Measurements from ENCODE around the gene PTGFRN. TPM values are rescaled to one million over a fixed set of nuclear protein-coding genes. Genes with fewer than 3 reads are reported as not detected.
"Not testable (repeated sequence)": the region's sequence is repeated elsewhere in the genome, so short reads cannot be mapped to it uniquely, and the experiment has no call there.

The PTGFRN gene
- total RNA-seq, 1 donor from 2014 or later, result 75.8 TPM

DNA sequence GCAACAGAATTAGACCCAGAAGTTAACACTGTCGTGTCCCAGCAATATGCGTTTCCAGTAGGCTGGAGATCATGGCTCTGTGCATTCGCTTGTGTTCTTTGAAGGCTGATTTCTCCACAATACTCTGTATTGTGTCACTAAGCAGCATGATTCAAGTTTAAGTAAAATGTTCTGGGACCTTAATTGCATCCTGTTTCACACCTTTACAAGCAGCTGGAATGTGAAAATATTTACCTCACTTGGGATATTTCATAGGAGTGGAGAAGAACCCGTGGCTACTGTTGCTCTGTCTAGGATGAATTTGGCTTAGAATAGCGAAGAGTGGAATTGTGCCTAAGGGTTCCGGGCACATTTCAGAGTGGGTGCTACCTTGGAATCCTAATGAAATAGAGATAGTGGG lies 6.3 kb downstream of the PTGFRN start:
- no peak for DNase-seq (ENCODE audit: low spot score)

DNA sequence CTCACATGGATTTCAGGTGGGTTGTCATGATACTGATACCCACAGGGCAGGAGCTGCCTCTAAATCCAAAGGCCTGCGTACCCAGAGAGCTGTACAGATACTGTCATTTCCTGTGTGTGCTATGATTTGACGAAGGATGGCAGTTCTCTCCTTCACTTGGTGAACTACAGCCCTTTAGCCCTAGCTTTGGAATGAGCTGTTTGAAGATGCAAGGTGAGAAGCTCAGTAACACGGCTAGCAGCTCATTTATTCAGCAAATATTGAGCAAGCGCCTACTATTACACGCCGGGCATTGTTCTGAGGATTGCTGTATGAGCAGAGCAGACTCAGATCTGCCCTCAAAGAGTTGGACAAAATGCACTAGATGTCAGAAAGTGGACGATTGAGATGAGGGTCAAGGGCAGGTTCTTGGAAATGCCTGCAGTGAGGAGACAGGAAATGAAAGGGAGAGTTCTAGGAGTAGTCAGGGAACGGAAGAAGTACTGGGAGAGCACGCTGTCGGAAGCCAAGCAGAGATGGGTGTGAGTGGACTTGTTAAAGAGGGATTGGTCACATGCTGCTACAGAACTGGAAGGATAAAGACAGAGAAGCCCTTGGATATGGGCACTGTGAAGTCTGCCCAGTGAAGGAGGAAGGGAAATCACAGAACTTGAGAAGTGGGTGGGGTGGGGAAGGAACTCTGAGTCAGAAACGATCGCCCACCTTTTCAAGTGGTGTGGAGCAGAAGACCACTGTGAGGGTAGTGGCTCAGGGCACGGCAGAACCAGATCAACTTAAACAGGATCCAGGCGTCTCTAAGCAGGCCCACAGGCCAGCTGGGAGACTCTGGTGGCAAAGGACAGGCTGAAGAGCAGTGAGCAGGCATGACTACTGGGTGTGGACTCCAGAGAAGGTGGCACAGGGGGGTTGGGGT lies 7.1 kb downstream of the PTGFRN start:
- no peak for DNase-seq (ENCODE audit: low spot score)

DNA sequence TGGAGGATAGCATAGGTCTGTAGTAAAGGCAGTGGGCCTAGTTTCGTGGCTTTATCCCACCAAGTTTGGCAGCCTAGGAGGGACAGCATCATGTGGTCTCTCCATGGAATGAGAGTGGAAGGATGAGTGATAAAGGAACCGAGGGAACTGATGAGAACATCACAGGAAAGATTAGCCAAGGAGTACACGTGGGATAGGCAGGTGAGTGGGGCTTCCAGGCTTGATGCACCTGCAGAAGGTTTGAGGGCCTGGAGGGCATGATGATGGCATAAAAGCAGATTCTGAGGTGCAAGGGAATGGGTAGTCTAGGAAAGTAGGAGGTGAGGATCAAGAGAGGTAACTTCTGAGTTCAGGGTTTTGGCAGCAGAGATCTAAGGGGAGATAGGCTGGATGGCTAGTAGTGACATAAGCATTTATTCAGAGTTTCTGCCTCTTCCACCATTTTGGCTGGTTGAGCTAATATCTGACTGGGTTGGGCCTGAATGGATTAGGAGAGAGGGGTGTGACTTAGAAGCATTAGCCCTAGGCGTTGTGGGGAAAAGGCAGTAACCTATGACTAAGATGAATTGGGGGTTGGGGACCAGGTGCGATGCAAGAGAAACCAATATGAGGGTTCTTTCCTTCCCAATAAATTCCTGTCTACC lies 9.1 kb downstream of the PTGFRN start:
- no peak for DNase-seq (ENCODE audit: low spot score)

DNA sequence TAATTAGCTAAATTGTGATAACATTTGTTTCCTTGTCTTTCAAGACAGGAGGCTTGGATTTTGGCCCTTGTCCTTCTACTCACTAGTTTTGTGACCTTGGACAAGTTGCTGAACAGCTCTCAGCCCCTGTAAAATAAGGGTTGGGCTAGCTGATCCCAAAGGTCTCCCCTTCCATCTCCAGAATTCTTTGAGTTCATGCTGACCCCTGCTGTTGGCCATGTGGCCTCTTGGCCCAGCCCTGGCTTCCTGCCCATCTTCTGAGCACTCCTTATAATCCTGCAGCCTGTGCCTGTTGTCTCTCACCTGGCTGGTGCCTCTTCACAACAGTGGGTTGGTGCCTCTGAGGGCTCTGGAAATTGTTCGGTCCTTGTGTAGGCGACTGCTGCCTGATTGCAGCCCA lies 10.1 kb downstream of the PTGFRN start:
- no peak for DNase-seq (ENCODE audit: low spot score)

DNA sequence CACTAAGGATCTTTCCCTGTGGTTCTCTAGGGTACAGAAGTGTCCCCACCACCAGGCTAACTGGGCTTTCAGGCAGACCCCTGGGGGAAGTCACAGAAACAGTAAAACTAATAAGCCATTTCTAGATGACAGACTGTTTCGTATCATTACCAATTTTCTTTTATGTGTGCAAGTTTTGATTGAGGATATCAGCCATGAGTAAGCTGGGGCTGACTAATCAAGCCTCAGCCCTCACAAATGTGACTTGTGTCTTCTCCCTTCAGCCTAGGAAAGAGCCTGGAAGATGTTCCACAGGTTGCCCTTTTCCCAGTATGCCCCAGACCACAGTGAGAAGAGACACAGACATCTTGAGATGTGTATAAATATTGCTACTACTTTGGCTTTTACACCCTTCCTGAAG lies 10.5 kb downstream of the PTGFRN start:
- no peak for DNase-seq (ENCODE audit: low spot score)

DNA sequence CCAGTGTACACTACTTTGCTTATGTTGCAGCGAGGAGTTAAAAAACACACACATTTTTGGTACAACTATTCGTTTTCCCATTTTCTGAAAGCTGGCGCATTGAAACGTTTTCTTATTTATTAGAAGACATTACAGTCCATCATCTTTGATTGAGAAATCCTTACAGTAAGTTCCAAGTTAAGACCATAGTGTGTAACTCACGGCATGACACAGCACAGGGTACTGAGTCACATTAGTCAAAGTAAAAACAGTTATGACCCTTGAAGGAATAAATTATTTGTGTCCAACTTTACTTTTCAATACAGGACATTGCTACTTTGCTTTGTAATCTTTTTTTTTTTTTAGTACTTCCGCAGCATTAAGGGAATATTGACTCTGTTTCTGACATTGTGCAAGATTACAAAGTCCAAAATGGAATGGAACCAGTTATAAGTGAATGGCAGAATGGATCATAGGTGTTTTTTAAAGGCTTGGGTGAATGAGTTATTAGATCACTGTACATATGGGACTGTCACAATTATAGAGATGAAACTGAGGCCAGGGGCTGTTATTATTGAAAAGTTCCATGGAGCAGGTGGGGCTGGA lies 11.7 kb downstream of the PTGFRN start:
- no peak for DNase-seq (ENCODE audit: low spot score)

DNA sequence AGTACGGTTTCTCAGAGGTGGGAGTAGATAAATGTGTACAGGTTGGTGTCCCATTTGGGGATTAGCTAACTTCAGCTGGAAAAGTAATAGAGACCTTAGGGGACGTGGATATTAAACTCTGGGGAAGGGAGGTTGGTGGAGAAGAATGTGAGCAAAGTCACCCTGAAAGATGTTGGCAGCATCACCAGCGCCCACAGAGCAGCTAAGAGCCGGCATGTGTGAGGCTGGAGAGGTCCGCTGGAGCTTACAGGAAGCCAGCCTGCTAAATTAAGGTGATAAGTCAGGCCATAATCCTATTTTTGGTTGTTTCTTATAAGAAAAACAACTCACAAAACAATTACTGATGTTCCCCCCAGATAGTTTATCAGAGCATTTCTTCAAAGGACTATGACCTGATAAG lies 12.2 kb downstream of the PTGFRN start:
- DNase-seq (ENCODE audit: low spot score), result no peak

DNA sequence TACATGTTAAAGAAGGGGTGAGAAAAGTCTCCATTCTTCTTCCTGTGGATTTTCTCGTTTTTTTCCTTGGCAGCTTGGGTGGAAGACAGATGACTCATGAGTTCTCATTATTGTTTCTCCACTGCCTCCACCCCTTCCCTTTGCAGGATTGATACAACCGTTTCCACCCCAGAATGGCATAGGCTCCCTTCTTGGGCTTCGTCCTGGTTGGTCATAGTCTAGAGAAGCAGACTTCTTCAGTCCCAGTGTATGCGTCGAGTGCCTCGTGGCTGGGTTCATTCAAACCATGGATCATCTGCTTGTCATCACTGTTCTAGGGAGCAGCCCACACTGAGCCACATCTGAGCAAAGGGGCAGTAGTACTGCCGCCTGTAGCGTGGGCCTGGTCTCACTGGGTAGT lies 13.7 kb downstream of the PTGFRN start:
- no peak for DNase-seq (ENCODE audit: low spot score)

DNA sequence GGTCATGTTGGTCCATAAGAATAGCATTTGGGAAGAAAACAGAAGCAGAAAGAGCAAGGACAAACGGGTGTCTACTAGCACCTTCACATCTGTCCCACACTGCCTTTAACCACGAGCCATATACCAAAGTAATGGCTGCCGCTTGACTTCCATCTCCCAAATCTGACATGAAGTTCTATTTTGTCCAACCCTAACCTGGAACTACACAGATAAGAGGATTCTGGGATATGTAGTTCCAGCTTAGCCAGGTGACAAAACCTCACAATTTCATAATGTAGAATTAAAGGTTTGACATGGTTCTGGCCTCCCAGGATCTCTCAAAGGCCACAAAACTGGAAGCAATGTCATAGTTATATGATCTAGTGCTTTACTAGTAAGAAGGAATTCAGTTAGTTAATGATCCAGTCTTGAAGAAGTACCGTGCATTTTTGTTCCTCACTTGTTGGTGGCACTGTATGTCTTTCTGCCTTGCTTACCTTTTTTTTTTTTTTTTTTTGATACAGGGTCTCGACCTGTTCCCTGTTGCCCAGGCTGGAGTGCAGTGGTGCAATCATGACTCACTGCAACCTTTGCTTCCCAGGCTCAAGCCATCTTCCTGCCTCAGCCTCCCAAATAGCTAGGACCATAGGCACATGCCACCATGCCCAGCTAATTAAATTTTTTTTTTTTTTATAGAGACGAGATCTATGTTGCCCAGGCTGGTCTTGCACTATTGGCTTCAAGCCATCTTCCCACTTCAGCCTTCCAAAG lies 17.5 kb downstream of the PTGFRN start:
- DNase-seq (ENCODE audit: low spot score), result no peak

DNA sequence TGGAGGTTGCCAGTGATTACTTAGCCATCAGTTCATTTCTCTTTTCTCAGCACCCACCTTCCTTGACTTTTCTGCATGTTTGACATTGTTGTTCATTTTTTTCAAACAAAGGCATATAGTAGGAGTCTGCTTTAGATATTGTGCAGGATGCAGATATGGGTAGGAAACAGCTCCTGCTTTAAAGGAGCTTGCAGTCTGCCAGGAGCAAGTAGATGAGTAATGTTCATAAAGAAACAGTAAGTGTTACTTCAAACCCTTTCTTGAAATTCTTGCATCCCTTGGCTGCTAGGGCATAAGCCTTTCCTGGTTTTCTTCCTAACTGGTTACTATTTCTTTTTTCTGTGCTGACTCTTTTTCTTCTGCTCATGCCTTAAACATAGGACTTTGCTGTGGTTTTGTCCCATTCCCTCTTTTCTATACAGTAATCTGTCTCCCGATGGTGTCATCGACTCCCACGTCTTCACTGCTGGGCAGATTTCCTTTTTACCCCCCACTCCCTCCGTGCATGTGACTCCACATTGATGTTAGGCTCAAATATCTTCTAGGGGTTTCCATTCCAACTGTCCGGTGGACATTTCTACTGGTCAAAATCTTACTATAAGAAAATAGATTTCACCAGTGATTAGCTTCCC lies 20.4 kb downstream of the PTGFRN start:
- peak; percentile 23 for DNase-seq (ENCODE audit: low spot score)

DNA sequence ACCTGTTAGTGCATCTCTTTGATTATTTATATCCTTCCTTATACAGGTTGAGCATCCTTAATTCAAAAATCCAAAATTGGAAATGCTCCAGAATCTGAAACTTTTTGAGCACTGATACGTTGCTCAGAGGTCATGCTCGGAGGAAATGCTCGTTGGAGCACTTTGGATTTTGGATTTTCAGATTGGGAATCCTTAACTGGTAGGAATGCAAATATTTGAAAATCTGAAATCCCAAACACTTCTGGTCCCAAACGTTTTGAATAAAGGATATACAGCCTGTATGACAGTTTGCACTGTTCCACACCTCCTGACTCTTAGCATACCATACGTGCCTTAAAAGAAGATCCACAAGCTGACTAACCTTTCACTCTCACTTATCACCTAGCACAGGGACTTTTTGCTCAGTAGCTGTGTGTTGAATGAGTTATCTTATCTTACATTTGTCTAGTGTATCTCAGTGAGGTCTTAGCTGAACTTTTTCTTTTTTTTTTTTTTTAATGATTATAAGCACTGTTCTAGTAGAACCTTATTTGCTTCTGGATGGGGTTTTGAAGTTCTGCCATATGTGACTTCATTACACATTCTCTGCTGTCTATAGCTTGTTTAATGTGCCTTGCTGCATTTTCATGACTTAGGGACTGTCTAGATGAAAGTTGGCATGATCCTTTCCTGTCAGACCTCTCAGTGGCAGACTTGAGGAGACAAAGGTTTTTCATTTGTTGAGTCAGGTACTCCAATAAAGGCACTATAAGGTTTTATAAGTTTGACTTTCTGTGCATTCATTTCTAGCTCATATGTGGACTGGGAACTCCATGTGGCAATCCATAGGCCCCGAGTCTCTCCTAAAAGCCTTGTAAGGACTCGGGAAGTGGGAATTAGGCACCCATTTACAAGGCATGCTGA lies 21.6 kb downstream of the PTGFRN start:
- DNase-seq (ENCODE audit: low spot score), result no peak

DNA sequence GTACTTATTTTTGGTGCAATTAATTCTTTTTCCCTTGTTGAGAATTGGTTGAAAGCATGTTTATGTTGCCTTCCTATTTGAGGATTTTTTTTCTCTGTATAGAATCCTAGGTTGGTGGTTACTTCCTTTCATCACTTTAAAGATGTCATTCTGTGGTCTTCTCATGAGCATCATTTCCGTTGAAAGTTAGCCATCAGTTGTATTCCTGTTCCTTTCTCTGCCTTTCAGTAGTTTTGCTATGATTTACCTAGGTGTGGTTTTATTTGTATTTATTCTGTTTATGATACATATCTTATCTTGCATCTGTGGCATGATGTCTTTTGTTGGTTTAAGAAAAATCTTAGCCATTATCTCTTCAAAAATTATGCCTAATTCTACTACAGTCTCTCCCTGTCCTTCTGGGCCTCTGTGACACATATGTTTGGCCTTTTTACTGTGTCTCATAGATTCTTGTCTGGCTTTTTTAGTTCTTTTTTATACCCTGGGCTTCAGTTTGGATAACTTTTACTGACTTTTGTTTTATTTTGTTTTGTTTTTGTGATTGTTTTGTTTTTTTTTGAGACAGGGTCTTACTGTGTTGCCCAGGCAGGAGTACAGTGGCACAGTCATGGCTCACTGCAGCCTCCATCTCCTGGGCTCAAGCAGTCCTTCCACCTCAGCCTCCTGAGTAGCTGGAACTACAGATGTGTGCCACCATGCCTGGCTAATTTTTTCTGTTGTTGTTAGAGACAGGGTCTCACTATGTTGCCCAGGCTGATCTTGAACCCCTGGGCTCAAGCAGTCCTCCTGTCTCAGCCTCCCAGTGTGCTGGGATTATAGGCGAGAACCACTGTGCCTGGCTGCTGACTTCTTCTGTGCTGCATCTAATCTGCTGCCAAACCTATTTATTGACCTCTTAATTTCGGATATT lies 24.1 kb downstream of the PTGFRN start:
- DNase-seq (ENCODE audit: low spot score), result no peak

DNA sequence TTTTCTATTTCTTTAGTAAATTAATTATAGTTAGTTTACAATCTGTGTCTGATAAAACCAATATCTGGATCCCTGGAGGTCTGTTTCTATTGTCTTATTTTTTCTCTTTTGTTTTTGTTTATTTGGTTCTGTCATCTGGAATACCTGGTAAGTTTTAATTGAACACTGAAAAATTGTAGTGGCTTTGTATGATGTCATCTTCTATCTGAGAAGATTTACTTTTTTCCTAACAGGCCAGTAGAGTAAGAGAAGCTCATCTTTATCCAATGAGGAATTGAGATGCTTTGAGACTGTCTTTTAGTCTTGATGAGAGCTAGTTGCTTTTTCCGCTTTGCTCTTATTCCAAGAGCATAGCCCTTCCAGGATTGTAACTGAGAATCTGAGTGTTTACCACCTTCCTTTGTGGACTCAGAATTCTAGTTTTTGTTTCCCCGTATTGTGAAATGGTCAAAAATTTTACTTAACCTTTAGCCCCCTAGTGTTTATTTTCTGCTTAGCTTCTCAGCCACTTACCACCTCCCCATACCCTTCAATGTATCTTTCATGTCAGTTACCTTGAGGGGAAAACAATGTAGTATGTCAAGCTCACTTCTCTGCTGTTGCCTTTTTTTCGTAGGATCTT lies 25.0 kb downstream of the PTGFRN start:
- DNase-seq (ENCODE audit: low spot score), result no peak

DNA sequence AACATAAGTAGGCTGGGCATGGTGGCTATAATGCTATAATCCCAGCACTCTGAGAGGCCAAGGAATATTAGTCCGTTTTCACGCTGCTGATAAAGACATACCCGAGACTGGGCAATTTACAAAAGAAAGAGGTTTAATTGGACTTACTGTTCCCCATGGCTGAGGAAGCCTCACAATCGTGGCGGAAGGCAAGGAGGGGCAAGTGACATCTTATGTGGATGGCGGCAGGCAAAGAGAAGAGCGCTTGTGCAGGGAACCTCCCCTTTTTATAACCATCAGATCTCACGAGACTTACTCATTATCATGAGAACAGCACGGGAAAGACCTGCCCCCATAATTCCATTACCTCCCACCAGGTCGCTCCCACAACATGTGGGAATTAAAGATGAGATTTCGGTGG lies 28.5 kb downstream of the PTGFRN start:
- no peak for DNase-seq (ENCODE audit: low spot score)

DNA sequence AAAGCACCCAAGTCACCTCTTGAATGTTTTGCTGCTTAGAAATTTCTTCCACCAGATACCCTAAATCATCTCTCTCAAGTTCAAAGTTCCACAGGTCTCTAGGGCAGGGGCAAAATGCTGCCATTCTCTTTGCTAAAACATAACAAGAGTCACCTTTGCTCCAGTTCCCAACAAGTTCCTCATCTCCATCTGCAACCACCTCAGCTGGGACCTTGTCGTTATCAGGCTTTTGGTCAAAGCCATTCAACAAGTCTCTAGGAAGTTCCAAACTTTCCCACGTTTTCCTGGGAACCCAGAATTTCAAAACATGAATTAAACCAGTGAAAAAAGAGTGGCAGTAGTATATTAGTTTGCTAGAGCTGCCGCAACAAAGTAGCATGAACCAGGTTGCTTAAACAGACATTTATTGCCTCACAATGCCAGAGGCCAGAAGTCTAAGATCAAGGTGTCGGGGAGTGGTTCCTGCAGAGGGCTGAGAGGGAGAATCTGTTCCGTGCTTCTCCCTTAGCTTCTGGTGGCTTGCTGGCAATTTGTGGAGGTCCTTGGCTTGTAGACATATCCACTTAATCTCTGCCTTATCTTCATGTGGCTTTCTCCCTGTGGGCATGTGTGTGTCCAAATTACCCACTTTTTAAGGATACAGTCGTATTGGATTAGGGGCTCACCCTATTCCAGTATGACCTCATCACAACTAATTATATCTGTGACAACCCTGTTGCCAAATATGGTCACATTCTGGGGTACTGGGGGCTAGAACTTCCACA lies 30.2 kb downstream of the PTGFRN start:
- not testable (repeated sequence) for DNase-seq (ENCODE audit: low spot score)

DNA sequence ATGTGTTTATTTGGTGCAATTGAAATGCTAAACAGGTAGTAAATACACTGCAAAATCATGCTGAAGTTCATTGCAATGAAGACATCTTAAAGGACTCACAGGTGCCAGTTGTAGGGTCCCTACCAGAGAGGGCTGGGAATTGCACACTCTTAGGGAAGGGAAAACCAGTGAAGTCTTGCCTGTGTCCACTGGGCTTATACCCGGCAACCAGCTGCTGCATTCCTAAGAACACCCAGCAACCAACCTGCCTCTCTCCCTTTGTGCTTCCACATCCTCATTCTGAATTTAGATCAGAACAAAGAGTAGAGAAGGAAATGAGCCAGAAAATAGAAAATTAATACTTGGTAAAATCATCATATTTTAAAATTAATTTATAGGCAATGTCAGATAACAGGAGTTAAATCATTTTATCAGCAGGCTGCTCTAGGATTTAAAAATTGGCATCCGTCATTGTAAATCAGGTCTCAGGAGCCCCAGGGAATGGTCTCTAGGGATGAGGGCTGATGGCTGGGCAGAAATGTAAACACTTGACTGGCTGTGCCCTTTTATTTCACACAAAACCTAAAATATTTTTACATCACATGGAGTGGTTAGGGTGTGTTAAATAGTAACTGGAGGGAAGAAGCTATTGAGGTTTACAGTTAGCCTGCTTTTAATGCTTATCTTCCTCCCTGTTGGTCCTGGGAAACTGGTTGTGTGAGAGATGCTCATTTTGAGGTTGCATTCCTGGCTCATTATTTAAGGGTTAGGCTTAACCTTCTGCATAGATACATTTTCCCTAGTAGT lies 31.3 kb downstream of the PTGFRN start:
- no peak for DNase-seq (ENCODE audit: low spot score)

DNA sequence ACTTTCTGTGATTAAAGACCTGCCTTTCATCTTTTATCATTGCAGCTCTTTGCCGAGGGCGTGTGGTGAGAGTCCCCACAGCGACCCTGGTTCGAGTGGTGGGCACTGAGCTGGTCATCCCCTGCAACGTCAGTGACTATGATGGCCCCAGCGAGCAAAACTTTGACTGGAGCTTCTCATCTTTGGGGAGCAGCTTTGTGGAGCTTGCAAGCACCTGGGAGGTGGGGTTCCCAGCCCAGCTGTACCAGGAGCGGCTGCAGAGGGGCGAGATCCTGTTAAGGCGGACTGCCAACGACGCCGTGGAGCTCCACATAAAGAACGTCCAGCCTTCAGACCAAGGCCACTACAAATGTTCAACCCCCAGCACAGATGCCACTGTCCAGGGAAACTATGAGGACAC lies 32.0 kb downstream of the PTGFRN start:
- DNase-seq (ENCODE audit: low spot score), result no peak
